Measurements from ENCODE around the gene SEZ6.

DNA sequence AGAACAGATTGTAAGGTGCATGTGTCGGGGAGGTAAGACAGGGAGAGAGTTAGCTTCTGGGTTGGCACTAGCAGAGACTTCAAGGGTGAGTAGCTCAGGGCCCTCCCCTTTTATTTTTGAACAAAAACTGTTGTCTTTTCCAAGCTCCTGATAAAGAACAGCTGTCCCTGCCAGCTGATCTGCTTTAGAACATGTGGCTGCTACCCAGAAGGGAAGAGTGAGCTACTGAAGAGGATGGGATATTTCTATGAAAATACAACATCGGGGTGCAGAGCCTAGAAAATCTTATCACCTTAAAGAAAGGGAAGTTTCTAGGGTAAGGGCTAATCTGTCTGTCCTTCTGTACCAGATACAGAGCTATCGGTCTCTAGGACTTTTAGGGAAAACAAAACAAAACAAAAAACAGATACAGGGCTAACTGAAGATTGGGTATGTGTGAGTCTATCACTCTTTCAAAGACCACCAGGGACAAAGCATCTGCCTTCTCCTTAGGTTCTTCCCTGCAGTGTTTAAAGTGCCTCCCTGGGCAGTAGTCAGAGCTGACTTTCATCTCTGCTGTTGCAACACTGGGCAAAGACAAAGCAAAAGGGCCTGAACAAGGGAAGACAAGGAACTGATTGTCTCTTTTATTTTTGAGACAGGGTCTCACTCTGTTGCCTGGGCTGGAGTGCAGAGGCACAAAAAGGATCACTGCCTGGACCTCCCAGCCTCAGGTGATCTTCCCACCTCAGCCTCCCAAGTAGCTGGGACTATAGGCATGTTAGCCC, 97.9 kb downstream of the SEZ6 start:
- TF ChIP-seq, protein P1, sequence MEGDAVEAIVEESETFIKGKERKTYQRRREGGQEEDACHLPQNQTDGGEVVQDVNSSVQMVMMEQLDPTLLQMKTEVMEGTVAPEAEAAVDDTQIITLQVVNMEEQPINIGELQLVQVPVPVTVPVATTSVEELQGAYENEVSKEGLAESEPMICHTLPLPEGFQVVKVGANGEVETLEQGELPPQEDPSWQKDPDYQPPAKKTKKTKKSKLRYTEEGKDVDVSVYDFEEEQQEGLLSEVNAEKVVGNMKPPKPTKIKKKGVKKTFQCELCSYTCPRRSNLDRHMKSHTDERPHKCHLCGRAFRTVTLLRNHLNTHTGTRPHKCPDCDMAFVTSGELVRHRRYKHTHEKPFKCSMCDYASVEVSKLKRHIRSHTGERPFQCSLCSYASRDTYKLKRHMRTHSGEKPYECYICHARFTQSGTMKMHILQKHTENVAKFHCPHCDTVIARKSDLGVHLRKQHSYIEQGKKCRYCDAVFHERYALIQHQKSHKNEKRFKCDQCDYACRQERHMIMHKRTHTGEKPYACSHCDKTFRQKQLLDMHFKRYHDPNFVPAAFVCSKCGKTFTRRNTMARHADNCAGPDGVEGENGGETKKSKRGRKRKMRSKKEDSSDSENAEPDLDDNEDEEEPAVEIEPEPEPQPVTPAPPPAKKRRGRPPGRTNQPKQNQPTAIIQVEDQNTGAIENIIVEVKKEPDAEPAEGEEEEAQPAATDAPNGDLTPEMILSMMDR (IDR thresholded peaks at IDR 0.05 in 4 of 5, conservative IDR thresholded peaks at IDR 0.05 in 1 of 5) = no peak
- no peak for TF ChIP-seq POLR2A (IDR thresholded peaks at IDR 0.05)

Data from gastrocnemius medialis (tissue), 4 donors.